ENCODE results near the gene ELF5. TPM values are rescaled to one million over a fixed set of nuclear protein-coding genes. Genes with fewer than 3 reads are reported as not detected.
A peak's percentile ranks its signal among the peaks of the same experiment; 100 is the strongest.

Gene ELF5
- polyA plus RNA-seq, 1 donor = 1.1 TPM

GRCh38 chr11:34521265-34521664, 7.7 kb upstream of the ELF5 start:
- no peak for DNase-seq

- DNase-seq = no peak
Measured at GRCh38 chr11:34519595-34520235, 6.1 kb upstream of the ELF5 start.

- DNase-seq = no peak
Measured at GRCh38 chr11:34516247-34517040, 2.9 kb upstream of the ELF5 start.

- no peak for DNase-seq
Measured at GRCh38 chr11:34514597-34514996, 1.0 kb upstream of the ELF5 start.

GRCh38 chr11:34512840-34513681, 533 bp downstream of the ELF5 start:
- no peak for DNase-seq

GRCh38 chr11:34510673-34511072, 2.9 kb downstream of the ELF5 start:
- no peak for DNase-seq

- DNase-seq = no peak
Measured at GRCh38 chr11:34510218-34510617, 3.4 kb downstream of the ELF5 start.

- no peak for DNase-seq
Measured at GRCh38 chr11:34509336-34509876, 4.2 kb downstream of the ELF5 start.

- no peak for DNase-seq
Measured at GRCh38 chr11:34508524-34508923, 5.1 kb downstream of the ELF5 start.

- no peak for DNase-seq
Measured at GRCh38 chr11:34507610-34508009, 6.0 kb downstream of the ELF5 start.

- DNase-seq = no peak
Measured at GRCh38 chr11:34507156-34507555, 6.4 kb downstream of the ELF5 start.

GRCh38 chr11:34505874-34506273, 7.7 kb downstream of the ELF5 start:
- no peak for DNase-seq

- no peak for DNase-seq
Measured at GRCh38 chr11:34502949-34503348, 10.6 kb downstream of the ELF5 start.

- DNase-seq = no peak
Measured at GRCh38 chr11:34501949-34502348, 11.6 kb downstream of the ELF5 start.

GRCh38 chr11:34501500-34501899, 12.1 kb downstream of the ELF5 start:
- peak; percentile 65 for DNase-seq

- DNase-seq = no peak
Measured at GRCh38 chr11:34499719-34500500, 13.7 kb downstream of the ELF5 start.

GRCh38 chr11:34495724-34496377, 17.7 kb downstream of the ELF5 start:
- DNase-seq = no peak

- DNase-seq = no peak
Measured at GRCh38 chr11:34495239-34495723, 18.3 kb downstream of the ELF5 start.

GRCh38 chr11:34493926-34494595, 19.5 kb downstream of the ELF5 start:
- no peak for DNase-seq

GRCh38 chr11:34493468-34493867, 20.1 kb downstream of the ELF5 start:
- DNase-seq = no peak

Data from hindlimb muscle (tissue), 1 donor.